ENCODE results near the gene HAPLN3.
"Not testable (repeated sequence)": the region's sequence is repeated elsewhere in the genome, so short reads cannot be mapped to it uniquely, and the experiment has no call there.

Gene HAPLN3, protein sequence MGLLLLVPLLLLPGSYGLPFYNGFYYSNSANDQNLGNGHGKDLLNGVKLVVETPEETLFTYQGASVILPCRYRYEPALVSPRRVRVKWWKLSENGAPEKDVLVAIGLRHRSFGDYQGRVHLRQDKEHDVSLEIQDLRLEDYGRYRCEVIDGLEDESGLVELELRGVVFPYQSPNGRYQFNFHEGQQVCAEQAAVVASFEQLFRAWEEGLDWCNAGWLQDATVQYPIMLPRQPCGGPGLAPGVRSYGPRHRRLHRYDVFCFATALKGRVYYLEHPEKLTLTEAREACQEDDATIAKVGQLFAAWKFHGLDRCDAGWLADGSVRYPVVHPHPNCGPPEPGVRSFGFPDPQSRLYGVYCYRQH

DNA sequence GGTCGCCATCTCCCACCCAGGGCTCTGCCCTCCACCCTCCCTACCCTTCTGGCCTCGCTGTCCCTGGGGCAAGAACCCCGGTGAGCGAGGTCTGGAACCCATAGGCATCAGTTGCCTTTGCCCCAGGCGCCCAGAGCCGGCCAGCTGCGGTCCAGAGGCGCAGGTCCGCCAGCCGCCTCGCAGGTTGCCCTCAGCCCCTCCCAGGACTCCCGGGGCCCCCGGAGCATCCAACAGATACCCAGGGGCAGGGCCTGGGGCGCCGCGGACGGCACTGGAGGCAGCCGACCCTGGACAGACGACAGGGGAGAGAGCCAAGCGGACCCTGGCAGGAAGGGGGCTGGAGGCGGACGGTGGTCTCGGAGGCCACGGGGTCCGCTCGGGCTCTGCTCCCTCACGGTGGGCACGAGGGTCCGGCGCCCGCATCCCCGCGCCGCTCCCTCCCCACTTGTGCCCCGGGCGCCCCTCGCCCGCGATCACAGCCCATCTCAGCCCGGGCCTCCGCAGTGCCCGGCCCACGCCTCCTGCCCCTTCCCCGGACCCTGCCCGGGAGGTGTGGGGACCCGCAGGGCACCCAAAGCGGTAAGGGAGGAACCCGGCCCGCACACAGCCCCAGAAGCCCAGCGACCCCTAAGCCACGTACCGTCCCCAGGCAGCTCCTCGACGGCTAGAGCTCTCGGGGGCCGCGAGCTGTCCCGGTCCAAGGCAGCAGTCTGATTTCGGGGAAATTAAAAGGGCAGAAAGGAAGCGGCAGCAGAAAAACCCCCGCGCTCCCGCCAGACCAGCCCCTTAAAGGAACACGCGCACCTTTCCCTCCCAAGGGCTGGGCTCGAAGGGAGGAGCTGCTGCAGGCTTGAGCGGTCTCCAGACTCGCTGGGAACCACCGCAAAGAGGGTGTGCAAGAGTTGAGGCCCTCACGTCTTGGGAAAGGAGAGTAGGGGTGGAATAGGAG lies at the start of gene HAPLN3:
Gene HAPLN3, minus strand, starts transcription at position 726 of the 949 bp plus-strand sequence. CDS start 8,246 bp downstream, outside the sequence.
- TF ChIP-seq, protein P1, sequence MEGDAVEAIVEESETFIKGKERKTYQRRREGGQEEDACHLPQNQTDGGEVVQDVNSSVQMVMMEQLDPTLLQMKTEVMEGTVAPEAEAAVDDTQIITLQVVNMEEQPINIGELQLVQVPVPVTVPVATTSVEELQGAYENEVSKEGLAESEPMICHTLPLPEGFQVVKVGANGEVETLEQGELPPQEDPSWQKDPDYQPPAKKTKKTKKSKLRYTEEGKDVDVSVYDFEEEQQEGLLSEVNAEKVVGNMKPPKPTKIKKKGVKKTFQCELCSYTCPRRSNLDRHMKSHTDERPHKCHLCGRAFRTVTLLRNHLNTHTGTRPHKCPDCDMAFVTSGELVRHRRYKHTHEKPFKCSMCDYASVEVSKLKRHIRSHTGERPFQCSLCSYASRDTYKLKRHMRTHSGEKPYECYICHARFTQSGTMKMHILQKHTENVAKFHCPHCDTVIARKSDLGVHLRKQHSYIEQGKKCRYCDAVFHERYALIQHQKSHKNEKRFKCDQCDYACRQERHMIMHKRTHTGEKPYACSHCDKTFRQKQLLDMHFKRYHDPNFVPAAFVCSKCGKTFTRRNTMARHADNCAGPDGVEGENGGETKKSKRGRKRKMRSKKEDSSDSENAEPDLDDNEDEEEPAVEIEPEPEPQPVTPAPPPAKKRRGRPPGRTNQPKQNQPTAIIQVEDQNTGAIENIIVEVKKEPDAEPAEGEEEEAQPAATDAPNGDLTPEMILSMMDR (IDR thresholded peaks at IDR 0.05; ENCODE audit: low read length, missing control alignments) = no peak

DNA sequence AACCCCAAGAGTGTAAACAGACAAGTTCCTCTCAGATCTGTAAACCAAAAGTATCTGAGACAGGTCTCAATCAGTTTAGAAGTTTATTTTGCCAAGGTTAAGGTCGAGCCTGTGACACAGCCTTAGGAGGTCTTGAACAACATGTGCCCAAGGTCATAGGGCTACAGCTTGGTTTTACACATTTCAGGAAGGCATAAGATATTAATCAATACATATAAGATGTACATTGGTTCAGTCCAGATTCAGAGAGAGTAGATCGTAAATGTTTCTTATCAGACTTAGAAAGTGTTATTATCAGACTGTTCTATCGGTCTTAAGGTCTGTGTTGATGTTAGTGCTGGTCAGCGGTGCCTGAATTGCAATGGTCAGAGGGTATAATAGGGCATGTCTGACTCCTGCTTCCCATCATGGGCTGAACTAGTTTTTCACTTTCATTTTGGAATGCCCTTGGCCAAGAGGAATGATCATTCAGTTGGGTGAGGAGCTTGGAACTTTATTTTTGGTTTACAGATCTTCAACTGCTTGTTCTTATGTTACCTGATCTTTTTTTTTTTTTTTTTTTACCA lies 44.8 kb upstream of the HAPLN3 start:
- H3K4me3 ChIP-seq (replicated peaks; ENCODE audit: low read depth, low read length) = no peak overlapping the region
- TF ChIP-seq, protein P1 (IDR thresholded peaks at IDR 0.05; ENCODE audit: low read length, missing control alignments) = no peak
- DNase-seq (ENCODE audit: low read depth) = no peak

More for the DNA sequence above, at the start of gene HAPLN3:
- DNase-seq (ENCODE audit: low read depth) = peak; percentile 40
- peak within 1 kb of the TSS; percentile 57 for H3K4me3 ChIP-seq (replicated peaks; ENCODE audit: low read depth, low read length)

DNA sequence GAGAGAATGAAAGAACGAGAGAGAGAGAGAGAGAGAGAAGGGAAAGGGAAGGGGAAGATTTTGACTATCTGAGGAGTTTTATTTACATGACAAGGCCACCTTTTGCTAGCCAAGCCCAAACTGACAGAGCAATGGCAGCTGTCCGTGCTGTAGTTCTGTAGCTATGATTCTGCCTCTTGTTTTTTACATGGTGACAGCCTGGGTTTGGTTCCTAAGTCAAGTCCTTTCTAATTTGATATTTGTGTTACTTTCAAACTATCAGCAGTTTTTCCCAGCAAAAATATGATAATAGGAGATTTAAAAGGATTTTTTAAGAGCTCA lies 44.1 kb upstream of the HAPLN3 start:
- DNase-seq (ENCODE audit: low read depth) = no peak
- TF ChIP-seq, protein P1 (IDR thresholded peaks at IDR 0.05; ENCODE audit: low read length, missing control alignments) = no peak
- no peak overlapping the region for H3K4me3 ChIP-seq (replicated peaks; ENCODE audit: low read depth, low read length)

DNA sequence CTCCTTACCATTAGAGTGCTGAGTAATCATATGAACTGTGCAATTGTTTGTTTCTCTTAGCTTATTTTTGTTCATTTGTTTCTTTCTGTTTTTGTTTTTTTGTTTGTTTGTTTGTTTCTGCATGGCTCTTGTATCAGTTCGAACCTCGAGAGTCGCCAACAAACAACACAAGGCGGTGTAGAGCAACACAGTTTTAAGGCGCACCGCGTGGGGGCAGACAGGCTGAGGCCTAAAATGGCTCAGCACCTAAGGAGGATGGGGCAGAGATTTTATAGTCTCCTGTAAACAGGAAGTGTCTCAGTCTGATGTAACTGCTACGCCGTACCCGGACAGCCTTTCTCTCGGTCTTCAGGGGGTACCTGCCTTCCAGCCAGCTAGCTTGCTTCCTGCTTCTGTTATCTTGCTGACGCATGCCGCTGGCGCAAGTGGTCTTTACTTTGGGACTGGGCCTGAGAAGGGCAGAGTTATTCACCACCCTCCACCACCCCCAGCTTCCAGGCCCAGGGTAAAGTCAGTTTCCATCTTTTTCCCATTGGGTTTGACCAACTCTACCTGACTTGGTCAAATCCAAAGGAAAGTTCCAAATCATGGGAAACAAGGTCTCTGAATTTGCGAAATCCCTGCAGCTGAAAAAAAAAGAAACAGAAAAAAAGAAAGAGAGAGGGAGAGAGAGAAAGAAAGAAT lies 43.6 kb upstream of the HAPLN3 start:
- peak; percentile 77 for DNase-seq (ENCODE audit: low read depth)
- TF ChIP-seq, protein P1 (IDR thresholded peaks at IDR 0.05; ENCODE audit: low read length, missing control alignments) = no peak
- H3K4me3 ChIP-seq (replicated peaks; ENCODE audit: low read depth, low read length) = no peak overlapping the region

DNA sequence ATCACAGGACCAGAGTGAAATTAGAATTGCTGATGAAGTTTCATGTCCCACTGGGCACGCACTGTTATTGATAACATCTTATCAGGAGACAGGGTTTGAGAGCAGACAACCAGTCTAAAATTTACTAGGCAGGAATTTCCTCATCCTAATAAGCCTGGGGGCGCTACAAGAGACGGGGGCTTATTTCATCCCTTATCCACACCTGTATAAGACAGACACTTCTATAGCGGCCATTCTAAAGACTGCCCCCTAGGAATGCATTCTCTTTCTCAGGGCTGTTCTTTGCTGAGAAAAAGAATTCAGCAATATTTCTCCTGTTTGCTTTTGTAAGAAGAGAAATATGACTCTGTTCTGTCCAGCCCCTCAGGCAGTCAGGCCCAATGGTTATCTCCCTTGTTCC lies 39.1 kb upstream of the HAPLN3 start:
- H3K4me3 ChIP-seq (replicated peaks; ENCODE audit: low read depth, low read length); DNase-seq (ENCODE audit: low read depth): not testable (repeated sequence)

DNA sequence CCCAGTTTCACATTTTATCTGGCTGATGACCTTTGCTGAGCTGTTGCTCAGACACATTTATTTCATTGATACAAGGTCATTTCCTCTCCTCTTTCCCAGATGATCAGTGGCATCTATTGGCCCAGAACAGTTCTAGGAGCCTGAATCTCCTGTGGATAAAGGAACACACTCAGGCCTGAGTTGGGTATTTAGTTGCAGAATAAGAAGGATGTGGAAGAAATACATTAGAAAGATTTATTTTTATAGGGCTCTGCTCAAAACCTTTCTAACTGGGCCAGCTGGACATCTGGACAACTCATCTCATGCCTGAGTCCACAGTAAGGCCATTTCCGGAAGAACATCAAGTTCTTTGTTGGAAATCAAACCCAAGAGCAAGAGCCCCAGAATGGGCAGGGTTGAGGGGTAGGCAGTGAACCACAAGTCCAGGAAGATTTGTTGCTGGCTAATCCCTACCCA lies 37.6 kb upstream of the HAPLN3 start:
- no peak overlapping the region for H3K4me3 ChIP-seq (replicated peaks; ENCODE audit: low read depth, low read length)
- TF ChIP-seq, protein P1 (IDR thresholded peaks at IDR 0.05; ENCODE audit: low read length, missing control alignments) = no peak
- DNase-seq (ENCODE audit: low read depth) = no peak

Data from fibroblast of pulmonary artery (primary cell).